Endothelial cell of umbilical vein (primary cell): ENCODE data around the gene ACAA2. TPM values are rescaled to one million over a fixed set of nuclear protein-coding genes. Genes with fewer than 3 reads are reported as not detected.

Experiments used
- BruUV-seq: library from RNA; stranded (reverse); fragments of 400-500 nt; replicated peaks from 2 replicates; lab custom pipeline; 2021; lab: Mats Ljungman, UMichigan
- CTCF ChIA-PET: fragments of 300-600, 350-600 bp; sonication (Branson Sonifier 250); formaldehyde crosslinking; loops from one replicate; lab custom pipeline; 2021; ENCODE audit warnings: antibody characterized with exemption, inconsistent platforms; lab: Charles Lee
- POLR2A ChIA-PET: fragments of 300-600, 350-600 bp; sonication (Branson Sonifier 250); formaldehyde crosslinking; loops from one replicate; lab custom pipeline; 2021; ENCODE audit warnings: antibody characterized with exemption, inconsistent platforms; lab: Charles Lee
- DNase-seq: peaks from one replicate; pipeline ENCODE4 v3.0.0-alpha.2; 2011; ENCODE audit warnings: low read depth, low spot score
- FAIRE-seq: peaks from 2 replicates; lab custom pipeline; 2011; peaks lifted over from hg19 to GRCh38; lab: Jason Lieb, UNC
- H2AFZ ChIP-seq: 2 replicates; pipeline ENCODE4 v1.6.0; 2012; ENCODE audit warnings: low read depth, low read length, control low read depth, inconsistent platforms
- H3K27ac ChIP-seq: 2 replicates; pipeline ENCODE4 v1.5.1; 2011; ENCODE audit warnings: low read depth, mild to moderate bottlenecking, control low read depth, low read length, moderate library complexity; ENCODE audit not compliant: insufficient read depth
- H3K27me3 ChIP-seq, 2 experiments: 2 replicates each; pipeline versions ENCODE4 v1.6.0 to v1.6.1; 2011; ENCODE audit warnings: low read length in 2 of 2, mixed read lengths in 1 of 2; ENCODE audit not compliant: control insufficient read depth in 2 of 2, insufficient read depth in 2 of 2
- H3K36me3 ChIP-seq, 2 experiments: 2 replicates in 1 of 2; 3 replicates in 1 of 2; pipeline ENCODE4 v1.5.1; 2011; ENCODE audit warnings: low read length in 2 of 2, mild to moderate bottlenecking in 1 of 2, moderate library complexity in 1 of 2; ENCODE audit not compliant: control insufficient read depth in 2 of 2, insufficient read depth in 2 of 2; ENCODE audit errors: extremely low read depth in 1 of 2
- H3K4me1 ChIP-seq: 3 replicates; pipeline ENCODE4 v1.5.1; 2011; ENCODE audit warnings: mild to moderate bottlenecking, low read length; ENCODE audit not compliant: control insufficient read depth, insufficient read depth; ENCODE audit errors: extremely low read depth
- H3K4me2 ChIP-seq: 2 replicates; pipeline ENCODE4 v1.6.1; 2011; ENCODE audit warnings: low read length, control low read depth, mixed read lengths; ENCODE audit not compliant: insufficient read depth
- H3K4me3 ChIP-seq, 3 experiments: fragments of 200-600 bp in 1 of 3; sonication (generic), shearing (Covaris generic) in 1 of 3; replicated peaks in 1 of 3; 2 replicates each; pipeline ENCODE4 v1.5.1; 2011 to 2016; ENCODE audit warnings: control low read depth in 3 of 3, low read length in 3 of 3, mild to moderate bottlenecking in 2 of 3, inconsistent platforms in 1 of 3, low read depth in 1 of 3, moderate library complexity in 1 of 3; ENCODE audit not compliant: insufficient read depth in 1 of 3
- H3K79me2 ChIP-seq: 2 replicates; pipeline ENCODE4 v1.6.0; 2012; ENCODE audit warnings: low read length, inconsistent platforms; ENCODE audit not compliant: control insufficient read depth, insufficient read depth
- H3K9ac ChIP-seq: replicated peaks from 2 replicates; pipeline ENCODE3; 2011; ENCODE audit warnings: low read length, control low read depth; ENCODE audit not compliant: insufficient read depth; ENCODE audit errors: extremely low read depth
- H3K9me1 ChIP-seq: replicated peaks from 3 replicates; pipeline ENCODE4 v1.6.0; 2011; ENCODE audit warnings: mild to moderate bottlenecking, low read length; ENCODE audit not compliant: control insufficient read depth, insufficient read depth; ENCODE audit errors: extremely low read depth
- H3K9me3 ChIP-seq: replicated peaks from 2 replicates; pipeline ENCODE4 v1.5.1; 2012; ENCODE audit warnings: low read length, inconsistent platforms; ENCODE audit not compliant: control insufficient read depth, insufficient read depth
- H4K20me1 ChIP-seq: replicated peaks from 2 replicates; pipeline ENCODE3; 2011; ENCODE audit warnings: mild to moderate bottlenecking, low read length; ENCODE audit not compliant: control insufficient read depth, insufficient read depth; ENCODE audit errors: extremely low read depth
- CTCF ChIP-seq, 2 donors: IDR thresholded peaks; 1 replicate in 1 of 2; 2 replicates in 1 of 2; pipeline ENCODE4 v1.5.1; 2011; ENCODE audit warnings: low read length in 2 of 2, mild to moderate bottlenecking in 2 of 2, moderate library complexity in 2 of 2, control low read depth in 1 of 2, inconsistent platforms in 1 of 2, low read depth in 1 of 2; ENCODE audit not compliant: insufficient read depth in 1 of 2; ENCODE audit errors: extremely low read depth in 1 of 2
- EZH2 ChIP-seq: IDR thresholded peaks from 2 replicates; pipeline ENCODE4 v1.6.1; 2012; ENCODE audit warnings: borderline replicate concordance, low read depth, mild to moderate bottlenecking, moderate library complexity, low read length, inconsistent platforms; ENCODE audit not compliant: severe bottlenecking
- FOS ChIP-seq: IDR thresholded peaks from 2 replicates; pipeline ENCODE4 v1.6.1; 2011; ENCODE audit warnings: mild to moderate bottlenecking, low read length, moderate library complexity, borderline replicate concordance; ENCODE audit not compliant: insufficient read depth
- GATA2 ChIP-seq: IDR thresholded peaks from 2 replicates; pipeline ENCODE4 v1.7.0; 2011; ENCODE audit warnings: low read depth, mild to moderate bottlenecking, moderate library complexity, mixed read lengths, low read length; ENCODE audit not compliant: insufficient read length, insufficient read depth
- JUN ChIP-seq: IDR thresholded peaks from 2 replicates; pipeline ENCODE4 v1.6.1; 2011; ENCODE audit warnings: borderline replicate concordance, low read depth; ENCODE audit not compliant: insufficient read length, insufficient read depth
- MAX ChIP-seq: IDR thresholded peaks from 2 replicates; pipeline ENCODE4 v1.6.1; 2011; ENCODE audit not compliant: insufficient read depth, insufficient read length
- MYC ChIP-seq: IDR thresholded peaks from one replicate; pipeline ENCODE4 v1.6.1; 2011; ENCODE audit warnings: mild to moderate bottlenecking, low read depth, low read length
- POLR2A ChIP-seq: IDR thresholded peaks from 2 replicates; pipeline ENCODE4 v1.6.1; 2012; ENCODE audit warnings: low read depth, mild to moderate bottlenecking, control low read depth, low read length
- POLR2AphosphoS5 ChIP-seq: IDR thresholded peaks from 2 replicates; pipeline ENCODE4 v1.6.1; 2012; ENCODE audit warnings: low read depth, mild to moderate bottlenecking, control low read depth, low read length, moderate library complexity; ENCODE audit not compliant: insufficient read depth
- dilution Hi-C: fragments of 300-500 bp; cut with MboI; formaldehyde crosslinking; loops from one replicate; pipeline ENCODE4 v1.15.0; 2019; ENCODE audit warnings: low sequenced_read_pairs; ENCODE audit not compliant: extremely low pct_ligation_motif_present
- intact Hi-C: fragments of 100-400 bp; cut with micrococcal nuclease; formaldehyde crosslinking; loops from one replicate; pipeline ENCODE4 v1.10.0; 2022
- polyA plus RNA-seq, 4 experiments: library from polyadenylated mRNA; depleted of rRNA in 3 of 4; stranded (reverse) in 3 of 4; unstranded in 1 of 4; fragments of >200 nt; gene quantifications; 2 replicates each; pipeline versions ENCODE4 v1.2.1 to v1.2.3, GENCODE V29; 2011 to 2012; ENCODE audit warnings: missing spikeins in 1 of 4
- total RNA-seq: library from RNA; stranded (reverse); gene quantifications from 2 replicates; pipeline ENCODE4 v1.2.3, GENCODE V29; 2021

Gene ACAA2
- total and polyA plus RNA-seq, 2 donors (not counting 3 experiments of a cell fraction or from before 2014, with no cell fraction given): 18.6 to 44.9 TPM

GRCh38 chr18:49756135-49756534 is 57.2 kb downstream of the ACAA2 start:
- Histone ChIP-seq H3K4me1 (no peaks in the 10 kb centered on the region), H3K36me3 (no peaks in the 10 kb centered on the region), H3K9ac (no peak overlapping the region), H3K9me3 (no peaks in the 10 kb centered on the region), H3K27ac (no peak overlapping the region), H4K20me1 (no peaks in the 10 kb centered on the region), H3K9me1 (no peaks in the 10 kb centered on the region), H2AFZ (no peak overlapping the region), H3K4me2 (no peak overlapping the region), H3K27me3 (peaks cover 9 to 16% of the 10 kb centered on the region in 2 experiments), H3K79me2 (no peaks in the 10 kb centered on the region), H3K4me3 (no peak overlapping the region)
- no peak for DNase-seq
- CTCF ChIA-PET: no interaction called here
- dilution Hi-C loops: no loop called here
- no TSS peak for BruUV-seq
- POLR2A ChIA-PET: no interaction called here
- no peak for FAIRE-seq
- intact Hi-C loops: no loop called here
- TF ChIP-seq FOS (no peak), GATA2 (no peak), POLR2AphosphoS5 (no peak), CTCF (IDR thresholded peaks at IDR 0.05; ENCODE audit: extremely low read depth in 1 of 2, insufficient read depth in 1 of 2, low read depth in 1 of 2, low read length in 2 of 2) (no peak), EZH2 (no peak), MAX (no peak), POLR2A (no peak), JUN (no peak), MYC (no peak)
